ENCODE results near the gene SORCS3.

SORCS3 gene

DNA sequence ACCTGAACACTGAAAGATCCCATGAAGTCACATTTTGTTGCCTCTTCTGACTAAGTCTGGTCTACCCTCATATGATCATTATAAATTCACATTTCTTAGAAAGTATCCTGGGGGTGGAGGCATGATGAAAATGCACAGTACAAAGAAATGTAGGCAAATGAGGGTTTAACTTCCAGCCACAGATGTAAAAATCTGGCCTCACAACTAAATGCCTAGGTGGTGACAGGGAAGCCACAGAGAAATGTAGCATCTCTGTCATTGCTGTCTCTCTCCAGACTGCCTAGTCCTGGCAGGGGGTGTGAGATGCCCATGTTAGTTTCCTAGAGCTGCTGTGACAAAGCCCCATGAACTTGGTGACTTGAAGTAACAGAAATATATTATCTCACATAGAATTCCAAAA, 395.9 kb downstream of the SORCS3 start:
- no peaks in the 10 kb centered on the region for H3K36me3 ChIP-seq (ENCODE audit: insufficient read depth, low read length)
- H3K4me1 ChIP-seq (ENCODE audit: control insufficient read depth, insufficient read depth, low read length), result no peaks in the 10 kb centered on the region
- no peak overlapping the region for H3K4me2 ChIP-seq (ENCODE audit: low read length)
- no peaks in the 10 kb centered on the region for H3K9me3 ChIP-seq (replicated peaks; ENCODE audit: low read length)
- no peaks in the 10 kb centered on the region for H3K27me3 ChIP-seq (ENCODE audit: control insufficient read depth, insufficient read depth, low read length)
- no peak overlapping the region for H3K9ac ChIP-seq (ENCODE audit: low read depth, low read length)
- no peak overlapping the region for H3K4me3 ChIP-seq (ENCODE audit: low read length)

DNA sequence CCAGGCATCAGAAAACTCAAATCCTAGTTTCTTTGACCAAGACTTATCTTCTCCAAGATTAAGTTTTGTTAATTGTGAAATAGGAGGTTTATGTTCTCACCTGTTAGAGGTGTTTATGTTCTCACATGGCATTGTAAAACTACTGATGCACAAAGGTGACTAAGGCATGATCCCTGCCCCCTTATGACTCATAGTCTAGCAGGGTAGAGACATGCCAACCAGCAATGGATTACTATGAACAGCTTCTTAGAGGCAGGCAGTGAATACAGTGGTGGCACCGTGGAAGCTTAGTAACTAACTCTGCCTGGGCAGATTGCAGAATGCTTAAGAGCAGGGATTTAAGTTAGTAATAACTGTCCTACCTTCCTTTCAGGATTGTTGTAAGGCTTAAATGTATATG, 400.9 kb downstream of the SORCS3 start:
- Histone ChIP-seq H3K9me3 (replicated peaks; ENCODE audit: low read length) (no peaks in the 10 kb centered on the region), H3K27me3 (ENCODE audit: control insufficient read depth, insufficient read depth, low read length) (no peaks in the 10 kb centered on the region), H3K36me3 (ENCODE audit: insufficient read depth, low read length) (no peaks in the 10 kb centered on the region), H3K4me1 (ENCODE audit: control insufficient read depth, insufficient read depth, low read length) (no peaks in the 10 kb centered on the region), H3K4me3 (ENCODE audit: low read length) (no peak overlapping the region), H3K4me2 (ENCODE audit: low read length) (no peak overlapping the region), H3K9ac (ENCODE audit: low read depth, low read length) (no peak overlapping the region)

- Histone ChIP-seq H3K36me3 (ENCODE audit: insufficient read depth, low read length) (no peaks in the 10 kb centered on the region), H3K4me1 (ENCODE audit: control insufficient read depth, insufficient read depth, low read length) (no peaks in the 10 kb centered on the region), H3K9ac (ENCODE audit: low read depth, low read length) (no peak overlapping the region), H3K27me3 (ENCODE audit: control insufficient read depth, insufficient read depth, low read length) (no peaks in the 10 kb centered on the region), H3K4me2 (ENCODE audit: low read length) (no peak overlapping the region), H3K9me3 (replicated peaks; ENCODE audit: low read length) (no peaks in the 10 kb centered on the region), H3K4me3 (ENCODE audit: low read length) (no peak overlapping the region)
These were observed 401.9 kb downstream of the SORCS3 start for GRCh38 chr10:105042906-105043552.

GRCh38 chr10:105044902-105045301, 403.8 kb downstream of the SORCS3 start:
- H3K4me1 ChIP-seq (ENCODE audit: control insufficient read depth, insufficient read depth, low read length), result no peaks in the 10 kb centered on the region
- H3K9ac ChIP-seq (ENCODE audit: low read depth, low read length), result no peak overlapping the region
- no peak overlapping the region for H3K4me3 ChIP-seq (ENCODE audit: low read length)
- no peaks in the 10 kb centered on the region for H3K36me3 ChIP-seq (ENCODE audit: insufficient read depth, low read length)
- no peaks in the 10 kb centered on the region for H3K27me3 ChIP-seq (ENCODE audit: control insufficient read depth, insufficient read depth, low read length)
- no peaks in the 10 kb centered on the region for H3K9me3 ChIP-seq (replicated peaks; ENCODE audit: low read length)
- H3K4me2 ChIP-seq (ENCODE audit: low read length), result no peak overlapping the region

DNA sequence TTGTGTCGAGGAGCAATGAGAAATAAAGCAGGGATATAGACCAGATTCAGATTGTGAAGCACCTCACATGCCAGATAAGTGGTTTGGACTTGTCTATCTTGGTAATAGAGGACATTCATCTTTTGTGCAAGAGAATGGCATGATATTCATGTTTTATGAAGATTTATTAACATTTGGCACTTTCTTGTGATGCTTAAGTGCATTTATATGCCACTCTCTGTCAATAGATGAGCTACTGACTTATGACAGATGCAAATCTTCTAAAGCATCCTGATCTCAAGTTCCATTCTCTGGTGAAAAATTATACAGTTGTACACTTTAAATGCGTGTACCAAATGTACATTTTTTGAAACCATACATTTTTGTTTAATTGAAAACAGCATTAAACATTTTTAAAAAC, 415.3 kb downstream of the SORCS3 start:
- Histone ChIP-seq H3K9ac (ENCODE audit: low read depth, low read length) (no peak overlapping the region), H3K4me3 (ENCODE audit: low read length) (no peak overlapping the region), H3K4me1 (ENCODE audit: control insufficient read depth, insufficient read depth, low read length) (no peaks in the 10 kb centered on the region), H3K27me3 (ENCODE audit: control insufficient read depth, insufficient read depth, low read length) (no peaks in the 10 kb centered on the region), H3K4me2 (ENCODE audit: low read length) (no peak overlapping the region), H3K9me3 (replicated peaks; ENCODE audit: low read length) (no peaks in the 10 kb centered on the region), H3K36me3 (ENCODE audit: insufficient read depth, low read length) (no peaks in the 10 kb centered on the region)

DNA sequence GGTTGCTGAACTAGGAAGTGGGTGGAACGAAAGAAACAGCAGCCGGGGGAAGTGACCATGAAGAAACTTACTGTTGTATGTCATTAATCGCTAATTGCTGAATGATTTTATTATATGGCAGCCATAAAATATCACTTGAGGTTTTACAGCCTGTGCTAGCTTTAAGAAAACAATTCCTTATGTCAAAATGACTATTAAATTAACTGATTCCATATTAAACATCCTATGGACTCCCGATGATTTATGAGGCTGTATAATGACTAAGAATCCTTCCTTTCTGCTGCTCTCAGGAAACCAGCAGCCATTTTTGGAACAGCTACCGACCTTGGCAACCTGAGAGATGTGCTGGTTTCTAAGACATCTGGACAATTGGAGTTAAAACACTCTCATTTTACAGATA, 421.9 kb downstream of the SORCS3 start:
- Histone ChIP-seq H3K4me2 (ENCODE audit: low read length) (no peak overlapping the region), H3K9ac (ENCODE audit: low read depth, low read length) (no peak overlapping the region), H3K36me3 (ENCODE audit: insufficient read depth, low read length) (no peaks in the 10 kb centered on the region), H3K4me3 (ENCODE audit: low read length) (no peak overlapping the region), H3K9me3 (replicated peaks; ENCODE audit: low read length) (no peaks in the 10 kb centered on the region), H3K4me1 (ENCODE audit: control insufficient read depth, insufficient read depth, low read length) (no peaks in the 10 kb centered on the region), H3K27me3 (ENCODE audit: control insufficient read depth, insufficient read depth, low read length) (no peaks in the 10 kb centered on the region)

- no peaks in the 10 kb centered on the region for H3K27me3 ChIP-seq (ENCODE audit: control insufficient read depth, insufficient read depth, low read length)
- H3K4me1 ChIP-seq (ENCODE audit: control insufficient read depth, insufficient read depth, low read length), result no peaks in the 10 kb centered on the region
- no peaks in the 10 kb centered on the region for H3K36me3 ChIP-seq (ENCODE audit: insufficient read depth, low read length)
- no peak overlapping the region for H3K4me2 ChIP-seq (ENCODE audit: low read length)
- no peak overlapping the region for H3K4me3 ChIP-seq (ENCODE audit: low read length)
- no peak overlapping the region for H3K9ac ChIP-seq (ENCODE audit: low read depth, low read length)
- H3K9me3 ChIP-seq (replicated peaks; ENCODE audit: low read length), result no peaks in the 10 kb centered on the region
These were observed 422.7 kb downstream of the SORCS3 start for GRCh38 chr10:105063796-105064195.

DNA sequence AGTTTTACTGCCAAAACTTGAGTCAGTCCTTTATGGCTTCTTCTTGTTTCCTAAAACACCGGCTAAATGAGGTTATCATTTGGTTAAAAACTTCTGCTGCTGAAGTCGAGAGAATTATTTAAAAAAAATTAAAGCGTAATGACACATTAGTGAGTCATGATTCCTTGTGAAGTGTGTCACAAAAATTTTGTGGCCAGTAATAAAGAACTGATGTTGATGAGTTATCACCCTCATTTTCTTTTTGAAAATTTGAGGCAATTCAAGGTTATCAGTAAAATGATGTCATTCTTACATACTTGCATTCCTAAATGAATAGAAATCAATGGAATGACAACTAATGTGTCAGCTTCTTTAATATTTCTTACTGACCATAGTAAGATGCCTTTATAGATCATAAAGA, 427.4 kb downstream of the SORCS3 start:
- Histone ChIP-seq H3K36me3 (ENCODE audit: insufficient read depth, low read length) (no peaks in the 10 kb centered on the region), H3K27me3 (ENCODE audit: control insufficient read depth, insufficient read depth, low read length) (no peaks in the 10 kb centered on the region), H3K4me1 (ENCODE audit: control insufficient read depth, insufficient read depth, low read length) (no peaks in the 10 kb centered on the region), H3K9me3 (replicated peaks; ENCODE audit: low read length) (no peaks in the 10 kb centered on the region), H3K9ac (ENCODE audit: low read depth, low read length) (no peak overlapping the region), H3K4me2 (ENCODE audit: low read length) (no peak overlapping the region), H3K4me3 (ENCODE audit: low read length) (no peak overlapping the region)

- Histone ChIP-seq H3K4me3 (ENCODE audit: low read length) (no peak overlapping the region), H3K27me3 (ENCODE audit: control insufficient read depth, insufficient read depth, low read length) (no peaks in the 10 kb centered on the region), H3K36me3 (ENCODE audit: insufficient read depth, low read length) (no peaks in the 10 kb centered on the region), H3K4me2 (ENCODE audit: low read length) (no peak overlapping the region), H3K4me1 (ENCODE audit: control insufficient read depth, insufficient read depth, low read length) (no peaks in the 10 kb centered on the region), H3K9me3 (replicated peaks; ENCODE audit: low read length) (no peaks in the 10 kb centered on the region), H3K9ac (ENCODE audit: low read depth, low read length) (no peak overlapping the region)
These were observed 429.2 kb downstream of the SORCS3 start for GRCh38 chr10:105070249-105070648.

GRCh38 chr10:105070952-105071351, 429.9 kb downstream of the SORCS3 start:
- Histone ChIP-seq H3K4me3 (ENCODE audit: low read length) (no peak overlapping the region), H3K9ac (ENCODE audit: low read depth, low read length) (no peak overlapping the region), H3K4me1 (ENCODE audit: control insufficient read depth, insufficient read depth, low read length) (no peaks in the 10 kb centered on the region), H3K27me3 (ENCODE audit: control insufficient read depth, insufficient read depth, low read length) (no peaks in the 10 kb centered on the region), H3K36me3 (ENCODE audit: insufficient read depth, low read length) (no peaks in the 10 kb centered on the region), H3K9me3 (replicated peaks; ENCODE audit: low read length) (no peaks in the 10 kb centered on the region), H3K4me2 (ENCODE audit: low read length) (no peak overlapping the region)

DNA sequence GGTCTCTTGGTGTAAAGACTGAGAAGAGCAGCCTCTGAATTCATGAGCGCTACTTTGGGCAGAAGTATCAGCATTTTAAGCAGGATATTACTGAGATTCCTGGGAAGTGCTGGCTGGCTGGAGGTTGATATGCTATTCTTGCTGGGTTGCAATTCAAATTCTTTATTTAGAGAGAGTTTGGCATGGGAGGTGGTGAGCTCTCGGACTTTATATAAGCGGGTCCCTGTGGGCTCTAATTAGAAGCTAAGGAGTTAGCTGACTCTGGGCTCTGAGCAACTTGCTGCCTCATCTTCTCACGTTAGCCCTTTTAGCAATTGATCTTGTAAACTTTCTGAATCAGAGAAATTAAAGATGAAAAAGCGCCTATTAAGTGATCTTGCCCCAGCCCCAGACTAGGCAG, 430.9 kb downstream of the SORCS3 start:
- no peaks in the 10 kb centered on the region for H3K9me3 ChIP-seq (replicated peaks; ENCODE audit: low read length)
- no peak overlapping the region for H3K4me3 ChIP-seq (ENCODE audit: low read length)
- H3K27me3 ChIP-seq (ENCODE audit: control insufficient read depth, insufficient read depth, low read length), result no peaks in the 10 kb centered on the region
- H3K4me1 ChIP-seq (ENCODE audit: control insufficient read depth, insufficient read depth, low read length), result no peaks in the 10 kb centered on the region
- no peak overlapping the region for H3K9ac ChIP-seq (ENCODE audit: low read depth, low read length)
- no peak overlapping the region for H3K4me2 ChIP-seq (ENCODE audit: low read length)
- H3K36me3 ChIP-seq (ENCODE audit: insufficient read depth, low read length), result no peaks in the 10 kb centered on the region

- Histone ChIP-seq H3K36me3 (ENCODE audit: insufficient read depth, low read length) (no peaks in the 10 kb centered on the region), H3K4me2 (ENCODE audit: low read length) (no peak overlapping the region), H3K27me3 (ENCODE audit: control insufficient read depth, insufficient read depth, low read length) (no peaks in the 10 kb centered on the region), H3K9ac (ENCODE audit: low read depth, low read length) (no peak overlapping the region), H3K4me1 (ENCODE audit: control insufficient read depth, insufficient read depth, low read length) (no peaks in the 10 kb centered on the region), H3K4me3 (ENCODE audit: low read length) (no peak overlapping the region), H3K9me3 (replicated peaks; ENCODE audit: low read length) (no peaks in the 10 kb centered on the region)
These were observed 432.9 kb downstream of the SORCS3 start for GRCh38 chr10:105073999-105074398.

Data from skeletal muscle satellite cell (primary cell).